Stimulated activated CD4-positive, alpha-beta T cell treated with anti-CD3 and anti-CD28 coated beads, TNF-alpha, amount 100 ng/mL, for 1 hour (primary cell): ENCODE measurements around the gene ADPRS.

ENCODE experiments used
- DNase-seq, 3 donors: peaks; one replicate each; pipeline ENCODE4 v3.0.0-alpha.2; 2020; ENCODE audit warnings: low read depth in 3 of 3, low spot score in 1 of 3

The ADPRS gene

GRCh38 chr1:36108314-36108713 is 19.6 kb downstream of the ADPRS start:
- no peak for DNase-seq

- no peak for DNase-seq
Observed at GRCh38 chr1:36109041-36109679, 20.5 kb downstream of the ADPRS start.

GRCh38 chr1:36111151-36111550 is 22.5 kb downstream of the ADPRS start:
- DNase-seq, result no peak

DNA sequence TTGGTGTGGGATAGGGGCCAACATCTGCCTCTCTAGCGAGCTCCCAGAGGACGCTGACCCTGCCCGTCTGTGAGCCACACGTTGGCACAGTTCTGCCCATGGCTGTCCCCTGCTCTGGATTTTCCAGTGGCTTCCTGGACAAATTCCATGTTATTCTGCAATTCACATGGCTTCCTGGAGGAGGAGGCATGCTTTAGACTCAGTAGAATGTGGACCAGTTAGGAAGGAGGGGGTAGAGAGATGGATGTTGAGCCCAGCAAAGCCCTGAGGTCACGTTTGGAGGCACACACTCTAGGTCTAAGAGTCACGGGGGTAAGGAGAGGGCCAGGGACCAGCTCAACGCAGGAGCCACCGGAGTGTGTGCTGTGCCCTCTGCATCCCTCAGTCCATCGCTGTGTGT is 24.1 kb downstream of the ADPRS start:
- DNase-seq, result no peak

GRCh38 chr1:36114371-36114770 is 25.7 kb downstream of the ADPRS start:
- DNase-seq, result no peak

GRCh38 chr1:36115200-36115669 is 26.5 kb downstream of the ADPRS start:
- DNase-seq, result no peak

DNA sequence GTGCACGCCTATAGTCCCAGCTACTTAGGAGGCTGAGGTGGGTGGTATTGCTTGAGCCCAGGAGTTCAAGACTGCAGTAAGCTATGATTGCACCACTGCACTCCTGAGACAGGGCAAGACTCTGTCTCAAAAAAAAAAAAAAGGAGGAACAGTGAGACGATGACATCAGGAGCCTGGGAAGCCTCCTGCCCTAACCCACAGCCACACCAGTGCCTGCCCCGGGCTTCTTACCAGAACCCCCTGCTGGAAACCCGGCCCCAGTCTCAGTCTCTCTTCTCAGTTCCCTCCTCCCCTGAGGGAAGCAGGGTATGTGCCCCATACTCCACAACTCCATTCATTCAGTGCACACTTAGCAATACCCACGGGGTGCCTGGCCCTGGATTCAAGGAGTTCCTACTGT is 27.2 kb downstream of the ADPRS start:
- DNase-seq, result no peak

GRCh38 chr1:36116901-36117300 is 28.2 kb downstream of the ADPRS start:
- DNase-seq, result no peak

DNA sequence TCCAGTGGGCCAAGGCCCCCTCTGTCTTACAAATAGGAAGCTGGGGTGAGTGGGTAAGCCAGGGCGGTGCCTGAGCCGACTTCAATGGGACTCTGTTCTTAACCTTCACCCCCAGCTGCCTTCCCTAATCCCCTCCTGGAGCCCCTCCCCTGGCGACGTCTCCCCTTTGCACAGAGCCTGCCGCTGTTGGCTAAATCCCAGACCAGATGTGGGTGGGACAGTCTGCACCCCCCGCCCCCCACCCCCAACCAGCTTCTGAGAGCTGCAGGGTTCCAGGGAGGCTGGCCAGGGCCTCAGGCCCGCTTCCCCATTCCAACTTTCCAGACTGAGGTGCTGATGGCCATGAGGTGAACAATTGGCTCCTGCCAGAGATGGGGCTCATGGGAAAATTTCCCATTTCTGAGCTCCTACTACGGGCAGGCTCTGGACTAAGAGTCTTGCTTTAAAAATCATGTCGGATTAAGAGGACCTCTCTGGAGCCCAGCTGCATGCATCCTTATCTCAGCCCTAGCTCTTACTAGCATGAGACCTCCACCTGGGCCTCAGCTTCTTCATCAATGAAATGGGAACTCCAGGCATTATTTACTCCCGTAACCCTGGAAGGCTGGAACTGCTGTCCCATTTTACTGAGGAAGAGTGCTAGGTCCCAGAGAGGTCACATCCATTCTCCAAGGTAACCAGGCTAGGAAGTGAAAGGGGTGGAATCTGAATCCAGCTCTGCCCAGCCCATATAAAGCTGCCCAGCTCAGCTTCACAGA is 29.9 kb downstream of the ADPRS start:
- no peak for DNase-seq

DNA sequence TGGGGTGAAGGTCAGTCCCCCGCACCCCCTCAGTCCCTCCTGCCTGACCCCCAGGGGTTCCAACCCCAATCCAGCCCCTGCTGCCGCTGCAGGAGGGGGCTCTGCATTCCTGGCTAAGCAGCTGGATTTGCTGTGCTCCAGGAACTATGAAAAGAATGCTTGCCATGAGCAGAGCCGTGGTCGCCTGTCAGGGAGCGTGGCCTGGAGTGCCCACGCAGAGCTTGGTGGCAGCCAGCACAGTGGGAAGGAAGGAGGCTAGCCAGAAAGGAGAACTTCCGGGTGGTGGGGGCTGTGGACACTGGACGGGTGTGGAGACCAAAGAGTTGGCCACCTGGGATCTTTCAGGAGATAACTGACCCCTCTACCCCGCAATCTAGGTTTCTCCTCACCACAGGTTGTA is 30.8 kb downstream of the ADPRS start:
- no peak for DNase-seq

GRCh38 chr1:36122062-36123030 is 33.7 kb downstream of the ADPRS start:
- DNase-seq, result no peak

DNA sequence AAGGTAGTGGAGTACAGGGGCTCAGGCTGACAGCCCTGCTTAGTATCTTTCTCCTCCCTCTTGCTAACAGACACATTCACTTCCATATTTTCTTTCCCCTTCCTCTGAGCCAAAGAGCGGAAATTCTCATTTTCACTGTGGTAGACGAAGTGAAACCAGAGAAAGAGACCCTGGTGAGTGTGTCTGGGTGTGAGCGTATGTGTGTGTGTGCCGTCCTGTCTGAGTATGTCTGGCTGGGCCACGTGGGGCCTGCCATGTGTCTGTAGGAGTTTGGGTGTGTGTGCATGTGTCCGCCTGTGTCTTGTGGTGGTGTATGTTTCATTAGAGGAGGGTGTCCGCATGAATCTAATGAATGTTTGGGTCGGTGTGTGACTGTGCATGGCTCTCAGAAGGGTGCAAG is 34.7 kb downstream of the ADPRS start:
- no peak for DNase-seq

GRCh38 chr1:36124404-36125128 is 35.9 kb downstream of the ADPRS start:
- DNase-seq, result no peak

DNA sequence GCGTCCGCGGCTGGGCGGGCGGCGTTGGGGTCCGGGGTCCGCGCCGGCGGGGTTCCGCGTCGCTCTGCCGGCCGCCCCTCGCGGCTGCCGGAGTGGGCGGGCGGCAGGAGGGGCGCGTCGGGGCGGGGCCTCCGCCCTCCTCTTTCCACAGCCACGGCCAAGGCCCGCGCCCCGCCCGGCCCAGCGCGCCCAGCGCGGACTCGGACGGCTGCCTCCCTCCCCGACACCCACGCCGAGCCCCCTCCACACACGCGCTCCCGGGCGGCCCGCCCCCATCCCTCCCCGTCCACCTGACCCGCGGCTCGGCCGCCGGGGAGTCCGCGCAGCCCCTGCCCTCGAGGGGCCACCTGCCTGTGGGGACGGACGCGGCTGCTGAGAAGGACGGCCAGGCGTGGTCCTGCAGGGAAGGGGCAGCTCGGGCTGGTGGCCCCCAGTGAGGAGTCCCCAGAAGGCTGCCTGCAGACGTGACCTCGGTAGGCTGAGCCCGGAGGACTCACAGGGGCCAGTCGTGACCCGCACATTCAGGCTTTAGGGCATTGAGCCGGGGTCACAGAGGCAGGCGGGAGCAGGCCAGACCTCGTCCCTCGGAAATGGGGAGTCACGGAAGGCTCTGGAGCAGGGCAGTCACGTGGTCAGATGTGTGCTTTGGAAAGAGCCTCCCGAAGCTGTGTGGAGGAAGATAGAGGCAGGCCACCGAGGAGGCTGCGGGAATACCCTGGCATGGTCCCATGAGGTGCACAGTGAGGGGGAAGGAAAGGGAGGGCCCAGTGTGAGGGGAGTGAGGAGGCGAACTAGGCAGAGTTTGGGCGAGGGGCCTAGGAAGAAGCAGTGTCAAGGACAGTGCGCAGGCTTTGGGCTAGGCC is 36.7 kb downstream of the ADPRS start, which contains the start of gene COL8A2:
TSS of gene COL8A2 (minus strand) at position 94 of the 863 bp plus-strand sequence. CDS start 24,980 bp downstream, outside the sequence.
- no peak for DNase-seq

GRCh38 chr1:36126005-36126716 is 37.5 kb downstream of the ADPRS start:
- no peak for DNase-seq

DNA sequence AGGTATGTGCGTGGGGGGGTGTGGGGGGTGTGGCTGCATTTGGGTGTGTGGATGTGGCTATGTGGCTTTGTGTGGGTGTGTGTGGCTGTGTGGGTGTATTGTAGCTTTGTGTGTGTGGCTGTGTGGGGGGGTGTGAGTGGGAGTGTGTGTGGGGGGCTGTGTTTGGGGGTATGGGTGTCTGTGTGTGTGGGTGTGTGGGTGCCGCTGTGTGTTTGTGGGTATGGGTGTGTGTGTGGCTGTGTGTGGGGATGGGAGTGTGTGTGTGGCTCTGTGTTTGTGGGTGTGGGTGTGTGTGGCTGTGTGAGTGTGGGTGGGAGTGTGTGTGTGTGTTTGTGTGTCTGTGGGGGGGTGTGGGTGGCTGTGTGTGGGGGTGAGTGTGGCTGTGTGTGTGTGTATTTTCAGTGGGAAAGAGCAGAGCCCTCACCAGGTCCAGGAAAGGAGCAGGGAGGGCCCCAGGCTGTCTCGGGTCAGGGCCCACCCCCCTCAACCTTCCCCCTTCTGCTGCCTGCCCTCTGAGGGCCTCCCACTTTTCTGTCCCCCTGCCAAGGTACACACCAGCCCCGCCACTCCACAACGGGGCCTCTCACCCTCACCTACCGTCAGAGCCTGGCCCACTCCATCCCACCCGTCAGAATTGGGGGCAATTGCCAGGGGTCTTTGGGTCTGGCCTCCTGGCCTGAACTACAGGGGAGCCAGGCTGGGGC is 38.3 kb downstream of the ADPRS start:
- DNase-seq, result no peak

DNA sequence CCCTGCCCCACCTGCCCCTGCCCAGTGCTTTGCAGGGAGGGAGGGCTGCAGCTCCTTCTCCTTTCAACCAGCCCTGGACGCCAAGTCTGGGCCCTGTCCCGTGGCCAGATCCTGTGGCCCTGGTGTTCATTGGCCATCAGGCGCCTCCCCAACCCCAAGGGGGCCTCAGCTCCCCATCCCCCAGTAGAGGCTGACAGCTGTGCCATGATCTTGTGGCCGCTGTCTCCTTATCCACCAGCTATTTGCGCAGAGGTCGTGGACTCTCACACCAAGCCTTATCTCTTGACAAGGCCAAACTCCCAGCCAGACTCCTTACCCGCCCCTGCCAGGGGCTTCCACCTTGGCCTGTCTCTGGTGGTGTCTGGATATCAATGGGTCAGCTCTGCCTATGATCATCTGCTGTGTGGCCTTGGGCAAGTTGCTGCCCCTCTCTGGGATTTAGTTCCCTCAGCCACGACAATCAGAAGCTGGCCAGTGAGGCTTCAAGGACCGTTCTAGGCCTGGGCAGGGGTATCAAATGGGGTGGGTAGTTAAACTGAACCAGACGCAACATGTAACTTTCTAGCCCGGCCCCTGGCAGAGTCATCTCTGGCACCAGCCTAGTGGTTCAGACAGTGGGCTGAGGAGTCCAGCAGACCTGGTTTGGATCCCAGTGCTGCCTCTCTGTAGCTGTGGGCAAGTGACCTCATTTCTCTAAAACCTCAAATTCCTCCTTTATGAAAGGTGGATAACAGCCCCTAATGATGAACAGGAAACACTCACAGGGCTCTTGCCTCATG is 39.6 kb downstream of the ADPRS start:
- DNase-seq, result no peak

DNA sequence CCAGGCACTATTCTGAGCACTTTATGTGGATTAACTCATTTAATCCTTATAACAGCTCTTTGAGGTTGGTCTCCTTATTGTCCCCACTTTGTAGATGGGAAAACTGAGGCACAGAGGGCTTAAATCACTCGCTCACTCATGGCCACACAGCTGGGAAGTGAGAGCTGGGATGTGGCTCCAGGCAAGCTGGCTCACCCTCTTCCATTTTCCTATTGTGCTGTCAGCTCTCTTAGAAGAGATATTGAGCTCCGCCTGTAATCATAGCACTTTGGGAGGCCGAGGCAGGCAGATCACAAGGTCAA is 40.2 kb downstream of the ADPRS start:
- no peak for DNase-seq
